Measurements from ENCODE around the gene SLC35F1.

- no peak for TF ChIP-seq CTCF (IDR thresholded peaks at IDR 0.05)
- no peak for TF ChIP-seq POLR2A (IDR thresholded peaks at IDR 0.05)
- TF ChIP-seq EP300 (IDR thresholded peaks at IDR 0.05): no peak
Measured at GRCh38 chr6:118177720-118178119, 270.7 kb downstream of the SLC35F1 start.
